ENCODE results near the gene KLF6. TPM values are rescaled to one million over a fixed set of nuclear protein-coding genes. Genes with fewer than 3 reads are reported as not detected.

Gene KLF6
- total RNA-seq, 1 donor from 2014 or later, result 242 TPM

DNA sequence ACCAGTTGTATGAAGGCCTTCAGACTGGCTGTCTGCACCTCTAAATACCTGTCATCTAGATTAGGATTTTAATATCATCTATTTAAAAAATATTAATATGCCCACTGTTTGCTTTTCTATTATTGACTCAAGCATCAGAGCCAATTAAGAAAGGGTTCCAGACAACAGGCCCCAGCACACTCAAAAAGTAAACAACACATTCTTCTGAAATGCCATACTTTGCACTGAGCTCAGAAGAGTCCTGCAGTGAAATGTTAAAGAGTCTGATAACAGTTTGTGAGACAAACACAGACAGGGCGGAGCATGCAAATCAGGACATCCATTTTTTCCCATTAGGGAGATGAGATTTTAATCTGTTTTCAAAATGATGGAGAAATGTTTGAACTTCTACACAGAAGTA lies 45.9 kb upstream of the KLF6 start:
- Histone ChIP-seq H3K27me3 (ENCODE audit: low read depth) (no peaks in the 10 kb centered on the region), H3K27ac (peak overlapping the region; percentile 76), H3K9me3 (no peaks in the 10 kb centered on the region), H3K4me3 (no peak overlapping the region), H3K36me3 (no peaks in the 10 kb centered on the region), H3K4me1 (peaks cover 49% of the 10 kb centered on the region)
- DNase-seq (no peak), ATAC-seq (peak; percentile 56 to 71)
- TF ChIP-seq, protein P1, sequence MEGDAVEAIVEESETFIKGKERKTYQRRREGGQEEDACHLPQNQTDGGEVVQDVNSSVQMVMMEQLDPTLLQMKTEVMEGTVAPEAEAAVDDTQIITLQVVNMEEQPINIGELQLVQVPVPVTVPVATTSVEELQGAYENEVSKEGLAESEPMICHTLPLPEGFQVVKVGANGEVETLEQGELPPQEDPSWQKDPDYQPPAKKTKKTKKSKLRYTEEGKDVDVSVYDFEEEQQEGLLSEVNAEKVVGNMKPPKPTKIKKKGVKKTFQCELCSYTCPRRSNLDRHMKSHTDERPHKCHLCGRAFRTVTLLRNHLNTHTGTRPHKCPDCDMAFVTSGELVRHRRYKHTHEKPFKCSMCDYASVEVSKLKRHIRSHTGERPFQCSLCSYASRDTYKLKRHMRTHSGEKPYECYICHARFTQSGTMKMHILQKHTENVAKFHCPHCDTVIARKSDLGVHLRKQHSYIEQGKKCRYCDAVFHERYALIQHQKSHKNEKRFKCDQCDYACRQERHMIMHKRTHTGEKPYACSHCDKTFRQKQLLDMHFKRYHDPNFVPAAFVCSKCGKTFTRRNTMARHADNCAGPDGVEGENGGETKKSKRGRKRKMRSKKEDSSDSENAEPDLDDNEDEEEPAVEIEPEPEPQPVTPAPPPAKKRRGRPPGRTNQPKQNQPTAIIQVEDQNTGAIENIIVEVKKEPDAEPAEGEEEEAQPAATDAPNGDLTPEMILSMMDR (IDR thresholded peaks at IDR 0.05), result no peak
- intact Hi-C loops (cut with DNase I), result no loop called here

DNA sequence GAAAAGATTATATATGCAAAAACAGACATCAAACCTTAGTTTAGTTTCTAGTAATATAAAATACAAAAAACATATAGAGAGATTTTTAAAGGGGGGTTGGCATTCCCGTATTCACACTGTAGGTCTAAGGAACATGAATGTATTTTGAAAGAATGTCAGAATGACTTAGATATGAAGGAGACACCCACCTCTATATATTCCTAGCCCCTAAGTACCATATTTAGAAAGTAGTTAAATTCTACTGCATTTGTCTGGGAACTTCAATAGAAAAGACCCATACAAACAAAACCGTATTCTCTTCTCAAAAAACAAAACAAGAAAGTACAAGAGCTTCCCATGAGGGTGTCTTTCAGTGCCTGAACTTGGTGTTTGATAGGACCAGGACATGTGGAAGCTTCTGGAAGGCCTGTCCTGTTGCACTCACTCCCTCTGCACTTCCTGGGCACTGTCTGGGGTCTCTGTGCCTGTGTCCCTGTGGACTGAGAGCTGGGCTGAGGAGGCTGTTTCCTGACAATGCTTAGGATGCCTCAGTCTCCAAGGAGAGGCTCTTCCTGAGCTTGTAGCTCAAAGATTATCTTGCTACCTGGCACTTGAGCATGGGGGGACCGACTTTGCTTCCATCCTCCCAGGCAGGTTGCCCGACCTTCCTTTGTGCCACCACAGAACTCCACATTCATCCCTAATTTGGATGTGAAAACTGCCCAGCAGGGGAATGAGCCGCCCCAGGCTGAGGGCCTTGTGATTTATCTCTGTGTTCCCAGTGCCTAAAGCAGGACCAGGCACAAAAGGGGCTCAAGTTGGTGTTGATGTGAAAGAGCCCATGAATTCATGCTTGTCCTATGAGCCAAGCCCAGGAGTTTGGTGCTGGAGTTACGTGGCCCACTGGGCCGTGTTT lies 44.4 kb upstream of the KLF6 start:
- H3K27me3 ChIP-seq (ENCODE audit: low read depth), result no peaks in the 10 kb centered on the region
- no peak for ATAC-seq
- no peaks in the 10 kb centered on the region for H3K9me3 ChIP-seq
- no peak for DNase-seq
- H3K36me3 ChIP-seq, result no peaks in the 10 kb centered on the region
- TF ChIP-seq, protein P1 (IDR thresholded peaks at IDR 0.05), result no peak
- intact Hi-C loops (cut with DNase I), result no loop called here
- H3K27ac ChIP-seq, result peak overlapping the region; percentile 76
- H3K4me1 ChIP-seq, result peaks cover 34% of the 10 kb centered on the region
- H3K4me3 ChIP-seq, result peak overlapping the region; percentile 47

DNA sequence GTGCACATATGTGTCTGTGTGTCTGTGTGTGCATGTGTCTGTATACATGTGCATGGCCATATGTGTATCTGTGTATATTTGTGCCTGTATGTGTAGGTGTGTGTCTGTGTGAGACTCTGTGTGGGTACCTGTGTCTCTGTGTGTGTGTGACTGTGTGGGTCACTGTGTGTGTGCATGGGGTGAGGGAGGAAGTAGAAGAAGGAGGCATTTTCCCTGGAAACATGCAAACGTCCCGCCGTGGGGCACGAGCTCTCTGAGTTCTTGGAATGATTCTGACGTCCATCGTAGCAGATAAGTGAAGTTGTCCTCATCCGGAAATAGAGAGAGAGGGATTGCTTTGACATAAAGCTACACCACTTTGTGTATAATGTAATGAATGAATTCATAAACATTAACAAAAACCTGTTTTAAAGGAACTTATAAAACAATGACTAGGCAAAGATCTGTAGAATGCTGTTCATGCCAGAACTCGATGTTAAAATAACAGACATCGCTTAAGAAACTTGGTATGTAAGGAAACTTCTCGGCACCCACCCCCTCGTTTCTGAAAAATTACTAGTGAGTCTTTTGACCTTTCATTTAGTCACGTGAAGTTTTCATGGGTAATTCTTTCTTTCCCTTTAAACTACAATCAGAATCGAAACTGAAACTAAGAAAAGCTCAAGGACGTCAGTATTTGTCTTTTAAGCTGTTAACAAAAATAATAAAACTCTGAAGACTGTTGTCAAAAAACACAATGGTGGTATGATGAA lies 43.6 kb upstream of the KLF6 start:
- Histone ChIP-seq H3K4me3 (peak overlapping the region; percentile 47), H3K4me1 (peaks cover 34% of the 10 kb centered on the region), H3K9me3 (no peaks in the 10 kb centered on the region), H3K27ac (peak overlapping the region; percentile 76), H3K27me3 (ENCODE audit: low read depth) (no peaks in the 10 kb centered on the region), H3K36me3 (no peaks in the 10 kb centered on the region)
- intact Hi-C loops (cut with DNase I), result no loop called here
- DNase-seq (no peak), ATAC-seq (peak; percentile 59 to 64)
- TF ChIP-seq, protein P1 (IDR thresholded peaks at IDR 0.05), result no peak

DNA sequence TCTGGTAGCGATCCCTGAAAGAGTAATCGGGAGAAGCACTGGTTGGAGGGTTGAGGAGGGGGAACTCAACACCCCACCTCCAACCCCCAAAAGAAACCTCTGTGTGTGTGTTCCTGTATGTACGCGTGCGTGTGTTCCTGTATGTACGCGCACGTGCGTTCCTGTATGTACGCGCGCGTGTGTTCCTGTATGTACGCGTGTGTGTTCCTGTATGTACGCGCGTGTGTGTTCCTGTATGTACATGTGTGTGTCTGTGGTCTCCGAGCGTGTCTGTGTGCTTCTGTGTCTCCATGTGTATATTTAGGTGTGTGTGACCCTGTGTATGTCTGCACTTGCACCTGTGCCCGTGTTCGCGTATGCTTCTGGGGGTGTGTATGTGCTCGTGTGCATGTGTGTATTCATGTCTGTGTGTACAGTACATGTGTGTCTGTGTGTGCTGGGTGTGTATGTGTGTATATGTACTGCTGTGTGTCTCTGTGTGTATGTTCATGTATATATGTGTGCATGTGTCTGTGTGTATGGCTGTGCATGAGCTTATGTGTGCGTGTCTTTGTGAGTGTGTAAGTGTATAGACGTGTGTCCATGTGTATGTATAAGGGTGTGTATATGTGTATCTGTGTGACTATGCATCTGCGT lies 42.9 kb upstream of the KLF6 start:
- Histone ChIP-seq H3K4me1 (peaks cover 34% of the 10 kb centered on the region), H3K9me3 (no peaks in the 10 kb centered on the region), H3K36me3 (no peaks in the 10 kb centered on the region), H3K27ac (peak overlapping the region; percentile 76), H3K27me3 (ENCODE audit: low read depth) (no peaks in the 10 kb centered on the region), H3K4me3 (no peak overlapping the region)
- TF ChIP-seq, protein P1 (IDR thresholded peaks at IDR 0.05), result no peak
- peak in 1 of 2 donors; percentile 2 for ATAC-seq
- no peak for DNase-seq
- intact Hi-C loops (cut with DNase I), result no loop called here

DNA sequence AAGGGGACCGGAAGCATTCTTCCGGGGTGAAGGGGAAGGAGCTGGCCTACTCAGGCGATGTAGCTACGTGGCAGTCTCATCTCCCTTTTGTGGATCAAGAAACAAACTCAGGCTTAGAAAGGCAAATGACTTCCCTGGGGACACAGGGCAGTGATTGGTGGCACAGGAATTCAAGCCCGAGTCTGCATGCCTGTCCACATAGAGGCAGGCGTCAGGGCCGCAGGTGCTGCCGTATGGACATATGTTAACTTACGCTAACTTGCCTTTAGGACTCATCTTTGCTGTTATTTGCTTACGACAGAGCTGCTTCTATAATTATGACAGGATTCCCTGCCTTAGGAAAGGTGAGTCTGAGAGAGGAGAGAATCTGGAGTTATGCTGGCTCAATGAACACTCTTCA lies 42.3 kb upstream of the KLF6 start:
- TF ChIP-seq, protein P1 (IDR thresholded peaks at IDR 0.05), result no peak
- intact Hi-C loops (cut with DNase I), result no loop called here
- no peak overlapping the region for H3K4me3 ChIP-seq
- H3K9me3 ChIP-seq, result no peaks in the 10 kb centered on the region
- no peaks in the 10 kb centered on the region for H3K27me3 ChIP-seq (ENCODE audit: low read depth)
- DNase-seq (no peak), ATAC-seq (no peak)
- H3K4me1 ChIP-seq, result peaks cover 34% of the 10 kb centered on the region
- H3K27ac ChIP-seq, result no peak overlapping the region
- H3K36me3 ChIP-seq, result no peaks in the 10 kb centered on the region
